HG03060 (cell line): ENCODE measurements around the gene PCDHGA7.
"Not testable (repeated sequence)": the region's sequence is repeated elsewhere in the genome, so short reads cannot be mapped to it uniquely, and the experiment has no call there.

Experiments used
- ATAC-seq: cut with Tn5 transposase; IDR thresholded peaks from one replicate; pipeline ENCODE4 v1.9.1; 2021; ENCODE audit warnings: low read depth, moderate number of reproducible peaks; ENCODE audit not compliant: unreplicated experiment

Gene PCDHGA7

GRCh38 chr5:141382469-141383294, at the start of gene PCDHGA7:
TSS of gene PCDHGA7 (plus strand) at chr5:141382742. CDS start at chr5:141382900, 158 bp downstream.
- ATAC-seq = no peak

- ATAC-seq = no peak
These were observed 43.8 kb upstream of the PCDHGA7 start, which contains the start of gene PCDHGA2 for GRCh38 chr5:141338538-141339306. TSS of gene PCDHGA2 (plus strand) at chr5:141338760.

- ATAC-seq = not testable (repeated sequence)
These were observed 41.7 kb upstream of the PCDHGA7 start for GRCh38 chr5:141340781-141341354.

GRCh38 chr5:141342773-141343172, 39.8 kb upstream of the PCDHGA7 start:
- no peak for ATAC-seq

- no peak for ATAC-seq
These were observed 39.1 kb upstream of the PCDHGA7 start, which contains the start of gene PCDHGA3 for GRCh38 chr5:141343242-141343952. TSS of gene PCDHGA3 (plus strand) at chr5:141343829. CDS start at chr5:141344034, 205 bp downstream.

GRCh38 chr5:141343953-141344463, 38.5 kb upstream of the PCDHGA7 start:
- ATAC-seq = no peak

- ATAC-seq = no peak
These were observed 37.2 kb upstream of the PCDHGA7 start for GRCh38 chr5:141345327-141345726.

- not testable (repeated sequence) for ATAC-seq
These were observed 36.5 kb upstream of the PCDHGA7 start for GRCh38 chr5:141346017-141346416.

GRCh38 chr5:141349917-141350619, 32.5 kb upstream of the PCDHGA7 start, which contains the start of gene PCDHGB1:
TSS of gene PCDHGB1 (plus strand) at chr5:141350099. CDS start at chr5:141350261, 162 bp downstream.
- ATAC-seq = no peak

GRCh38 chr5:141351591-141351990, 31.0 kb upstream of the PCDHGA7 start:
- no peak for ATAC-seq

GRCh38 chr5:141354900-141355469, 27.6 kb upstream of the PCDHGA7 start, which contains the start of gene PCDHGA4:
TSS of gene PCDHGA4 (plus strand) at chr5:141355021. CDS start at chr5:141355108, 87 bp downstream.
- ATAC-seq = no peak

GRCh38 chr5:141355641-141356040, 26.9 kb upstream of the PCDHGA7 start:
- ATAC-seq = no peak

GRCh38 chr5:141356133-141356532, 26.4 kb upstream of the PCDHGA7 start:
- no peak for ATAC-seq

GRCh38 chr5:141356950-141357349, 25.6 kb upstream of the PCDHGA7 start:
- ATAC-seq = no peak

GRCh38 chr5:141359790-141360426, 22.6 kb upstream of the PCDHGA7 start, which contains the start of gene PCDHGB2:
TSS of gene PCDHGB2 (plus strand) at chr5:141359994. CDS start at chr5:141360136, 142 bp downstream.
- ATAC-seq = no peak

GRCh38 chr5:141360685-141361084, 21.9 kb upstream of the PCDHGA7 start:
- no peak for ATAC-seq

- no peak for ATAC-seq
These were observed 19.8 kb upstream of the PCDHGA7 start for GRCh38 chr5:141362719-141363118.

- no peak for ATAC-seq
These were observed 18.4 kb upstream of the PCDHGA7 start, which contains the start of gene PCDHGA5 for GRCh38 chr5:141363952-141364660. TSS of gene PCDHGA5 (plus strand) at chr5:141364162. CDS start at chr5:141364331, 169 bp downstream.
